Measurements from ENCODE around the gene INO80. TPM values are rescaled to one million over a fixed set of nuclear protein-coding genes. Genes with fewer than 3 reads are reported as not detected.
A peak's percentile ranks its signal among the peaks of the same experiment; 100 is the strongest.
"Not testable (repeated sequence)": the region's sequence is repeated elsewhere in the genome, so short reads cannot be mapped to it uniquely, and the experiment has no call there.

Gene INO80
- total RNA-seq, 1 donor from 2014 or later, result 20.4 TPM

GRCh38 chr15:40955930-40956540 lies 160.0 kb downstream of the INO80 start:
- no peaks in the 10 kb centered on the region for H3K36me3 Mint-ChIP-seq (ENCODE audit: unreplicated experiment)
- H3K9me3 Mint-ChIP-seq (ENCODE audit: unreplicated experiment), result peaks cover 18% of the 10 kb centered on the region
- H3K4me1 Mint-ChIP-seq (ENCODE audit: low read depth, unreplicated experiment), result peaks cover 11% of the 10 kb centered on the region
- TF ChIP-seq CTCF (IDR thresholded peaks at IDR 0.05; ENCODE audit: partially characterized antibody, unreplicated experiment), result no peak
- H3K27ac Mint-ChIP-seq (ENCODE audit: unreplicated experiment), result no peak overlapping the region
- DNase-seq, result no peak
- peaks cover 25% of the 10 kb centered on the region for H3K27me3 Mint-ChIP-seq (ENCODE audit: unreplicated experiment)
- peak overlapping the region; percentile 76 for H3K4me3 Mint-ChIP-seq (ENCODE audit: unreplicated experiment)

- no peak overlapping the region for H3K27ac Mint-ChIP-seq (ENCODE audit: unreplicated experiment)
- DNase-seq, result no peak
- H3K27me3 Mint-ChIP-seq (ENCODE audit: unreplicated experiment), result peaks cover 25% of the 10 kb centered on the region
- H3K4me1 Mint-ChIP-seq (ENCODE audit: low read depth, unreplicated experiment), result peaks cover 11% of the 10 kb centered on the region
- H3K4me3 Mint-ChIP-seq (ENCODE audit: unreplicated experiment), result peak overlapping the region; percentile 93
- H3K36me3 Mint-ChIP-seq (ENCODE audit: unreplicated experiment), result no peaks in the 10 kb centered on the region
- no peak for TF ChIP-seq CTCF (IDR thresholded peaks at IDR 0.05; ENCODE audit: partially characterized antibody, unreplicated experiment)
- peaks cover 18% of the 10 kb centered on the region for H3K9me3 Mint-ChIP-seq (ENCODE audit: unreplicated experiment)
Measured at GRCh38 chr15:40955141-40955903, 160.8 kb downstream of the INO80 start.

GRCh38 chr15:40954158-40954848 lies 161.8 kb downstream of the INO80 start:
- not testable (repeated sequence) for H3K36me3 Mint-ChIP-seq (ENCODE audit: unreplicated experiment); DNase-seq; H3K4me1 Mint-ChIP-seq (ENCODE audit: low read depth, unreplicated experiment)
- Mint-ChIP-seq H3K9me3 (ENCODE audit: unreplicated experiment) (peaks cover 15% of the 10 kb centered on the region), H3K27ac (ENCODE audit: unreplicated experiment) (peak overlapping the region; percentile 91), H3K27me3 (ENCODE audit: unreplicated experiment) (peaks cover 21% of the 10 kb centered on the region), H3K4me3 (ENCODE audit: unreplicated experiment) (peak overlapping the region; percentile 93)

- Mint-ChIP-seq H3K4me1 (ENCODE audit: low read depth, unreplicated experiment) (peaks cover 7% of the 10 kb centered on the region), H3K27ac (ENCODE audit: unreplicated experiment) (peak overlapping the region; percentile 91), H3K9me3 (ENCODE audit: unreplicated experiment) (peaks cover 15% of the 10 kb centered on the region), H3K36me3 (ENCODE audit: unreplicated experiment) (no peaks in the 10 kb centered on the region), H3K27me3 (ENCODE audit: unreplicated experiment) (peaks cover 19% of the 10 kb centered on the region), H3K4me3 (ENCODE audit: unreplicated experiment) (peak overlapping the region; percentile 93)
- no peak for TF ChIP-seq CTCF (IDR thresholded peaks at IDR 0.05; ENCODE audit: partially characterized antibody, unreplicated experiment)
- DNase-seq, result peak; percentile 32
Measured at GRCh38 chr15:40953713-40954074, 162.4 kb downstream of the INO80 start.

GRCh38 chr15:40952901-40953712 lies 163.0 kb downstream of the INO80 start, which contains the start of gene CHAC1:
Gene CHAC1 (plus strand): TSS chr15:40953471. CDS start chr15:40953584, 113 bp downstream.
- Mint-ChIP-seq H3K36me3 (ENCODE audit: unreplicated experiment) (no peaks in the 10 kb centered on the region), H3K4me1 (ENCODE audit: low read depth, unreplicated experiment) (peaks cover 4% of the 10 kb centered on the region), H3K9me3 (ENCODE audit: unreplicated experiment) (peaks cover 15% of the 10 kb centered on the region), H3K27me3 (ENCODE audit: unreplicated experiment) (peaks cover 16% of the 10 kb centered on the region), H3K27ac (ENCODE audit: unreplicated experiment) (peak within 1 kb of the TSS; percentile 91), H3K4me3 (ENCODE audit: unreplicated experiment) (peak within 1 kb of the TSS; percentile 93)
- DNase-seq, result peak; percentile 91
- no peak for TF ChIP-seq CTCF (IDR thresholded peaks at IDR 0.05; ENCODE audit: partially characterized antibody, unreplicated experiment)
